Gastroesophageal sphincter (tissue), 4 donors: Measurements from ENCODE around the gene OSR1. TPM values are rescaled to one million over a fixed set of nuclear protein-coding genes. Genes with fewer than 3 reads are reported as not detected.

Experiments
- ATAC-seq: fragments of 150-250 bp; one replicate; pipeline ENCODE4 v1.9.1; 2016; ENCODE audit warnings: mild to moderate bottlenecking, moderate library complexity
- H3K27ac ChIP-seq, 4 donors: fragments of 200-600 bp; sonication (generic) in 3 of 4; 1 replicate in 3 of 4; 2 replicates in 1 of 4; pipeline ENCODE4 v1.5.1; 2016 to 2019
- H3K27me3 ChIP-seq: fragments of 200-600 bp; sonication (generic); one replicate; pipeline ENCODE4 v1.5.1; 2019
- H3K36me3 ChIP-seq, 2 donors: fragments of 200-600 bp; sonication (generic); one replicate each; pipeline ENCODE4 v1.5.1; 2019; ENCODE audit warnings: control low read depth in 1 of 2
- H3K4me1 ChIP-seq, 3 donors: fragments of 200-600 bp; sonication (generic); 1 replicate in 2 of 3; 2 replicates in 1 of 3; pipeline ENCODE4 v1.5.1; 2016 to 2019; ENCODE audit warnings: control low read depth in 2 of 3
- H3K4me3 ChIP-seq, 2 donors: fragments of 200-600 bp; sonication (generic); one replicate each; pipeline ENCODE4 v1.5.1; 2019; ENCODE audit warnings: mild to moderate bottlenecking in 1 of 2, moderate library complexity in 1 of 2
- H3K9me3 ChIP-seq, 3 donors: fragments of 200-600 bp; sonication (generic); one replicate each; pipeline ENCODE4 v1.5.1; 2017 to 2019; ENCODE audit warnings: control low read depth in 2 of 3
- EP300 ChIP-seq: sonication (generic); formaldehyde crosslinking; IDR thresholded peaks from one replicate; pipeline ENCODE4 v1.6.1; 2017; ENCODE audit warnings: antibody characterized with exemption, mild to moderate bottlenecking
- POLR2A ChIP-seq, 2 donors: fragments of 450-650 bp; IDR thresholded peaks; one replicate each; pipeline ENCODE4 v1.6.1; 2017; ENCODE audit warnings: antibody characterized with exemption in 2 of 2, mild to moderate bottlenecking in 2 of 2, moderate library complexity in 1 of 2
- POLR2AphosphoS5 ChIP-seq: sonication (generic); formaldehyde crosslinking; IDR thresholded peaks from one replicate; pipeline ENCODE4 v1.6.1; 2017; ENCODE audit warnings: antibody characterized with exemption
- WGBS, 2 donors: methylation state at CpG; one replicate each; pipeline ENCODE4 v1.1.5; 2018; ENCODE audit warnings: low coverage in 1 of 2; 5-methylcytosine and 5-hydroxymethylcytosine counted together
- total RNA-seq, 4 donors: library from RNA; depleted of rRNA; stranded (reverse); fragments of >200 nt; gene quantifications; one replicate each; pipeline ENCODE4 v1.1.0, GENCODE V29; 2016
- TF ChIP-seq, protein P1 (sequence below), 4 experiments: fragments of 200-600 bp in 2 of 4; fragments of 450-650 bp in 2 of 4; sonication (generic) in 1 of 4; IDR thresholded peaks; one replicate each; pipeline ENCODE4 v1.5.1; 2017 to 2019; ENCODE audit warnings: antibody characterized with exemption in 4 of 4, mild to moderate bottlenecking in 2 of 4, moderate library complexity in 2 of 4

Gene OSR1
- total RNA-seq, 4 donors from 2014 or later: 30.7 to 75.0 (median 50.7) TPM

DNA sequence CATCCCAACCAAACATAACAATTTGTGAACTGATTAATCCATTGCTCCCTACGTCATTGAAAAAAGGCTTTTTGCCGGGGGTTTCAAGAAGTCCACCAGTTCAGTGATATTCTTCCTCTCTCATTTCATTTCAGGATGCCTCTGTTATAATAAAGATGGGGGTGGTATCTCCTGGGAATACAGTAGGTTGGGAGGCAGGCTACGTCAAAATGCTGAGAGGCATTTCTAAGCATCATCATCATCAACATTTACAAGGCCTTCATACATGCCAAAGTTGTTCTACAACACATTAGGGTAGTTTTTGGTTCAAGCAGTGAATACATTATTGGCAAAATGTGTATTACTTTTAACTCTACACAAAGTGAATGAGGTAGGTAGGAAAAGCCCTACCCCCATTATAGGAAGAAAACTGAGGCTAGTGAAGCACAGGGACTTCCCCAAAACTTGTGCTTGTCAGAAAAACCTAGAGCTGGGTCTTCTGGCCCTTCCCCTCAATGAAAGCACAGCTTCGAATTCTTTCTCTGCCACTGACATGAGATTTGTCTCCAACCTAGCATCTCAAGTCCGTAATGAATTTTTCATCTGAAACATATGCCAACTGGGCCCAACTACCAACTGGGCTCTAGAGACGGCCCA, 11.3 kb downstream of the OSR1 start:
- no peaks in the 10 kb centered on the region for H3K9me3 ChIP-seq
- 14 to 93% methylated on average over 2 to 3 of the region's 6 CpGs for WGBS, 2 donors
- H3K4me1 ChIP-seq: peaks cover 0 to 46% (median 14%) of the 10 kb centered on the region in 3 donors
- TF ChIP-seq POLR2AphosphoS5: no peak
- TF ChIP-seq, protein P1, sequence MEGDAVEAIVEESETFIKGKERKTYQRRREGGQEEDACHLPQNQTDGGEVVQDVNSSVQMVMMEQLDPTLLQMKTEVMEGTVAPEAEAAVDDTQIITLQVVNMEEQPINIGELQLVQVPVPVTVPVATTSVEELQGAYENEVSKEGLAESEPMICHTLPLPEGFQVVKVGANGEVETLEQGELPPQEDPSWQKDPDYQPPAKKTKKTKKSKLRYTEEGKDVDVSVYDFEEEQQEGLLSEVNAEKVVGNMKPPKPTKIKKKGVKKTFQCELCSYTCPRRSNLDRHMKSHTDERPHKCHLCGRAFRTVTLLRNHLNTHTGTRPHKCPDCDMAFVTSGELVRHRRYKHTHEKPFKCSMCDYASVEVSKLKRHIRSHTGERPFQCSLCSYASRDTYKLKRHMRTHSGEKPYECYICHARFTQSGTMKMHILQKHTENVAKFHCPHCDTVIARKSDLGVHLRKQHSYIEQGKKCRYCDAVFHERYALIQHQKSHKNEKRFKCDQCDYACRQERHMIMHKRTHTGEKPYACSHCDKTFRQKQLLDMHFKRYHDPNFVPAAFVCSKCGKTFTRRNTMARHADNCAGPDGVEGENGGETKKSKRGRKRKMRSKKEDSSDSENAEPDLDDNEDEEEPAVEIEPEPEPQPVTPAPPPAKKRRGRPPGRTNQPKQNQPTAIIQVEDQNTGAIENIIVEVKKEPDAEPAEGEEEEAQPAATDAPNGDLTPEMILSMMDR (IDR thresholded peaks at IDR 0.05): no peak
- no peak for ATAC-seq
- peaks cover 0 to 27% of the 10 kb centered on the region in 2 donors for H3K36me3 ChIP-seq
- peak overlapping the region; percentile 48 to 70 for H3K4me3 ChIP-seq
- H3K27ac ChIP-seq: peak overlapping the region; percentile 63 to 97 (median 92)
- peaks cover 14% of the 10 kb centered on the region for H3K27me3 ChIP-seq

DNA sequence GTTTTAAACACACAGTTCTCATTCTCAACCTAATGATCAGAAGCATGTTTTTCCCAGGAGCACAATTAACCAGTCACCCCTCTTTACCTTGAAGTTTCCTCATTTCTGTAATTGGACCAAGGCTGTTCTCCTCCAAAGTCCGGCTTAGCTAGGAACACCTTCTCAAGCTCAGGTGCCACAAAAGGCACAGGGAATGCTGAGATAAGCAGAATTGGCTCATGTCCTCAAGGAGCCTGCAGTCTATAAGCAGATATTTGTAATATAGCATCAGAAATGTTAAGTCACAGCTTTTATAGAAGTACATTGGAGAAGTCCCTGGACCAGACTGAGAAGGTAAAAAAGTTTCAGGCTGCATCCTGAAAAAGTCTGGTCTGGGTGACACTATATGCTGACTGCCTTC, 20.7 kb downstream of the OSR1 start:
- no peaks in the 10 kb centered on the region for H3K27me3 ChIP-seq
- WGBS, 2 donors: 100% methylated on average over 1 of the region's 1 CpG
- no peaks in the 10 kb centered on the region for H3K9me3 ChIP-seq
- no peak overlapping the region for H3K27ac ChIP-seq
- ATAC-seq: no peak
- H3K4me1 ChIP-seq: no peaks in the 10 kb centered on the region
- peaks cover 0 to 8% of the 10 kb centered on the region in 2 donors for H3K36me3 ChIP-seq
- TF ChIP-seq, protein P1 (IDR thresholded peaks at IDR 0.05): no peak
- TF ChIP-seq POLR2A (IDR thresholded peaks at IDR 0.05) (no peak), EP300 (no peak), POLR2AphosphoS5 (no peak)
- H3K4me3 ChIP-seq: no peak overlapping the region

DNA sequence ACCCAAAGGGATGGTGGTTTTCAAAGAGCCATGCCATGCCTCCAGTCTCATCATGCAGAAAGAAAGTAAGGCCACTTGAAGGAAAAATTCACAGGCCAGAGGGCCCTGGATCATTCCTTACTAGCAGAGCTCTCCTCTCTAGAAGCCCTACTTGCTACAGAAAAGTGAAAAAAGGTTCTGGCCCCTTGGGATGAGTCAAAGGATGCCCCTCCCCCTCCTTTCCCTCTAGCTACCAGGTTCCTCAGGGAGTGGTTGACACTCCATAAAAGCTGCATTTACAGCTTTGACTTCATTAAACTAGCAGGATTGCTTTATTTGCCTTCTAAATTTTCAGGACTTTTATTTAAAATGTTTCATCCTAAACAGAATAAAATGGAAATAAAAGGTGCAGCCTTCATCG, 21.2 kb downstream of the OSR1 start:
- H3K9me3 ChIP-seq: no peaks in the 10 kb centered on the region
- no peak overlapping the region for H3K4me3 ChIP-seq
- H3K27ac ChIP-seq: no peak overlapping the region
- peaks cover 0 to 8% of the 10 kb centered on the region in 2 donors for H3K36me3 ChIP-seq
- H3K27me3 ChIP-seq: no peaks in the 10 kb centered on the region
- ATAC-seq: no peak
- H3K4me1 ChIP-seq: no peaks in the 10 kb centered on the region
- WGBS, 2 donors: 100% methylated on average over 1 of the region's 1 CpG
- TF ChIP-seq, protein P1 (IDR thresholded peaks at IDR 0.05): no peak
- no peak for TF ChIP-seq EP300
- TF ChIP-seq POLR2A (IDR thresholded peaks at IDR 0.05): no peak
- no peak for TF ChIP-seq POLR2AphosphoS5

DNA sequence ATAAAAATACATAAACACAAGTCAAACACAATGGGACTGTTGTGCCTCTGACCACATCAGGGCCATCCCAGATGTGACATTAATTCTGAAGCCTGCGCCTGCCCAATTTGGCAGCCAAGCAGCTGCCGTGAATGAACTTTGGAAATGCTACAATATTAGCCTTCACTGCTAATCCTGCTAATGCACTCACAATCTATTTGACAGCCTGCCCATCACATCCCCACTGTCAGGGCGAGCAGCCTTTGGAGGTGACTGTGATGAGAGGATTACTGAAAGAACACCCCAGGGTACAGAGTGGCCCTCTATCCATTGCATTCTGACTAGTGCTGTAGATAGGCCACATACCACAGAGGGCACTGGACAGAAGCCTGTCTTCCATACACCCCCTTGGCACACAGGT, 21.6 kb downstream of the OSR1 start:
- H3K27me3 ChIP-seq: no peaks in the 10 kb centered on the region
- TF ChIP-seq, protein P1 (IDR thresholded peaks at IDR 0.05): no peak
- TF ChIP-seq EP300 (no peak), POLR2A (IDR thresholded peaks at IDR 0.05) (no peak), POLR2AphosphoS5 (no peak)
- no peak for ATAC-seq
- no peaks in the 10 kb centered on the region for H3K9me3 ChIP-seq
- H3K4me3 ChIP-seq: no peak overlapping the region
- H3K4me1 ChIP-seq: no peaks in the 10 kb centered on the region
- H3K36me3 ChIP-seq: peaks cover 0 to 8% of the 10 kb centered on the region in 2 donors
- WGBS, 2 donors: 80 to 100% methylated on average over 1 to 3 of the region's 3 CpGs
- no peak overlapping the region for H3K27ac ChIP-seq

DNA sequence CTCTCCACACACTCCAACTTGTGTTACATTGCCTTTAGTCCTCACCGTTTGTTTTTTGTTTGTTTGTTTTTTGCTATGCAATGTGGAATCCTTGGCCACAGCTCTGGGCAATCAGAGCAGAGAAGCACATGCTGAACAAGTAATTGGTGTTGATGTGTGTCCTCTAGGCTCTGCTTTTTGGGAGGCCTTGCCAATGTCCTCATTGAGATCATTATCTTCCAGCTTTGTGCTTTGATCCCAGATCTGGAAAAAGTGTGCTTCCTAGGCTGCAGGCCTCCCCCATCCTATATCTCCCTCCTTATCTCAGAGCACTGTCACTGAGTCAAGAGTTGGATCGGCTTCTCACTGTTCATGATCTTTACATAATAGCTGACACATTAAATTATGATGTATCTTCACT, 25.9 kb downstream of the OSR1 start:
- ATAC-seq: no peak
- peaks cover 0 to 4% of the 10 kb centered on the region in 2 donors for H3K36me3 ChIP-seq
- no peak overlapping the region for H3K4me3 ChIP-seq
- TF ChIP-seq POLR2AphosphoS5 (no peak), EP300 (no peak), POLR2A (IDR thresholded peaks at IDR 0.05) (no peak)
- TF ChIP-seq, protein P1 (IDR thresholded peaks at IDR 0.05): no peak
- H3K27ac ChIP-seq: no peak overlapping the region
- H3K27me3 ChIP-seq: no peaks in the 10 kb centered on the region
- WGBS, 2 donors: 60 to 72% methylated on average over 2 of the region's 2 CpGs
- H3K4me1 ChIP-seq: no peaks in the 10 kb centered on the region
- H3K9me3 ChIP-seq: no peaks in the 10 kb centered on the region
